Measurements from ENCODE around the gene ARHGAP25.
A peak's percentile ranks its signal among the peaks of the same experiment; 100 is the strongest.

Gene ARHGAP25

DNA sequence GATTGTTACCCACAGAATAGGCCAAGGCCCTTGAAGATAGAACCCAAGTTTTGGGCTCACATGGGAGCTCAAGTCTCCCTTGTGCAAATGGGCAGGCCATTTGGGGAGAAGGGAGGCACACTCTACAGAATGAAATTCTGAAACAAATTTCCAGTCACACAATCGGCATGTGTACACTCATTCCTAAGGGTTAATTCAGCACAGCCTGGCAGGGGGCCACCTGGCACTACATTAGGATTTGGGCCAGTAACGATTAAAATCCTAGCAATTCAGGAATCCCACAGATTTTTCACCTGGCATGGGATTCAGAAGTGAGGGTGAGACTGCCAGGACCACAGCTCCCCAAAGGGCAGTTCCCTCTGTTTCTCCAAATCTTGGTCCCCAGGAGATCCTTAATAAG lies 90.2 kb downstream of the ARHGAP25 start:
- TF ChIP-seq TEAD4 (IDR thresholded peaks at IDR 0.05) (peak; percentile 6; the same call in 1 of the 2 replicates), NFIC (IDR thresholded peaks at IDR 0.05) (peak; percentile 70)
- TF ChIP-seq, protein P1, sequence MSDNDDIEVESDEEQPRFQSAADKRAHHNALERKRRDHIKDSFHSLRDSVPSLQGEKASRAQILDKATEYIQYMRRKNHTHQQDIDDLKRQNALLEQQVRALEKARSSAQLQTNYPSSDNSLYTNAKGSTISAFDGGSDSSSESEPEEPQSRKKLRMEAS (IDR thresholded peaks at IDR 0.05): no peak

DNA sequence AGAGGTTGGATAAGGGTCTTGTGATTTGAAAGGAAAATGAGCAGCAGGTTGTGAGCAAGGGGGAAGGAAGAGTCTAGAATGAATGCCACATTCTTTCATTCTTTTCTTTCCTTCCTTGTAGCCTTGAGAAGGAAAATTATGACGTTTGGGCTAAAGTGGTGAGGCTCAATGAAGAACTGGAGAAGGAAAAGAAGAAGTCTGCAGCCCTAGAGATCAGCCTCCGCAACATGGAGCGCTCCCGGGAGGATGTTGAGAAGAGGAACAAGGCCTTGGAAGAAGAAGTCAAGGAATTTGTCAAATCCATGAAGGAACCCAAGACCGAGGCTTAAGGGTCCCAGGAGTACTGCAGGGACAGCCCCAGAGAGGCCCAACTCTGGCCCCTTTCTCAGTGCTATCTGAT lies 91.3 kb downstream of the ARHGAP25 start:
- TF ChIP-seq TAF1 (IDR thresholded peaks at IDR 0.05; ENCODE audit: low read depth) (no peak), ZBTB7A (IDR thresholded peaks at IDR 0.05; ENCODE audit: low read depth) (no peak), TCF12 (IDR thresholded peaks at IDR 0.05; ENCODE audit: low read depth) (no peak), RAD21 (IDR thresholded peaks at IDR 0.05; ENCODE audit: low read depth) (no peak), NFIC (IDR thresholded peaks at IDR 0.05) (no peak), TEAD4 (IDR thresholded peaks at IDR 0.05) (no peak), EGR1 (IDR thresholded peaks at IDR 0.05) (no peak), CEBPB (IDR thresholded peaks at IDR 0.05) (no peak), CREB1 (IDR thresholded peaks at IDR 0.05; ENCODE audit: low read depth) (no peak)
- TF ChIP-seq, protein P2, sequence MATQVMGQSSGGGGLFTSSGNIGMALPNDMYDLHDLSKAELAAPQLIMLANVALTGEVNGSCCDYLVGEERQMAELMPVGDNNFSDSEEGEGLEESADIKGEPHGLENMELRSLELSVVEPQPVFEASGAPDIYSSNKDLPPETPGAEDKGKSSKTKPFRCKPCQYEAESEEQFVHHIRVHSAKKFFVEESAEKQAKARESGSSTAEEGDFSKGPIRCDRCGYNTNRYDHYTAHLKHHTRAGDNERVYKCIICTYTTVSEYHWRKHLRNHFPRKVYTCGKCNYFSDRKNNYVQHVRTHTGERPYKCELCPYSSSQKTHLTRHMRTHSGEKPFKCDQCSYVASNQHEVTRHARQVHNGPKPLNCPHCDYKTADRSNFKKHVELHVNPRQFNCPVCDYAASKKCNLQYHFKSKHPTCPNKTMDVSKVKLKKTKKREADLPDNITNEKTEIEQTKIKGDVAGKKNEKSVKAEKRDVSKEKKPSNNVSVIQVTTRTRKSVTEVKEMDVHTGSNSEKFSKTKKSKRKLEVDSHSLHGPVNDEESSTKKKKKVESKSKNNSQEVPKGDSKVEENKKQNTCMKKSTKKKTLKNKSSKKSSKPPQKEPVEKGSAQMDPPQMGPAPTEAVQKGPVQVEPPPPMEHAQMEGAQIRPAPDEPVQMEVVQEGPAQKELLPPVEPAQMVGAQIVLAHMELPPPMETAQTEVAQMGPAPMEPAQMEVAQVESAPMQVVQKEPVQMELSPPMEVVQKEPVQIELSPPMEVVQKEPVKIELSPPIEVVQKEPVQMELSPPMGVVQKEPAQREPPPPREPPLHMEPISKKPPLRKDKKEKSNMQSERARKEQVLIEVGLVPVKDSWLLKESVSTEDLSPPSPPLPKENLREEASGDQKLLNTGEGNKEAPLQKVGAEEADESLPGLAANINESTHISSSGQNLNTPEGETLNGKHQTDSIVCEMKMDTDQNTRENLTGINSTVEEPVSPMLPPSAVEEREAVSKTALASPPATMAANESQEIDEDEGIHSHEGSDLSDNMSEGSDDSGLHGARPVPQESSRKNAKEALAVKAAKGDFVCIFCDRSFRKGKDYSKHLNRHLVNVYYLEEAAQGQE (IDR thresholded peaks at IDR 0.05; ENCODE audit: low read depth): no peak
- TF ChIP-seq, protein P1 (IDR thresholded peaks at IDR 0.05): no peak
- TF ChIP-seq, protein P3, sequence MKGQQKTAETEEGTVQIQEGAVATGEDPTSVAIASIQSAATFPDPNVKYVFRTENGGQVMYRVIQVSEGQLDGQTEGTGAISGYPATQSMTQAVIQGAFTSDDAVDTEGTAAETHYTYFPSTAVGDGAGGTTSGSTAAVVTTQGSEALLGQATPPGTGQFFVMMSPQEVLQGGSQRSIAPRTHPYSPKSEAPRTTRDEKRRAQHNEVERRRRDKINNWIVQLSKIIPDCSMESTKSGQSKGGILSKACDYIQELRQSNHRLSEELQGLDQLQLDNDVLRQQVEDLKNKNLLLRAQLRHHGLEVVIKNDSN (IDR thresholded peaks at IDR 0.05): no peak

DNA sequence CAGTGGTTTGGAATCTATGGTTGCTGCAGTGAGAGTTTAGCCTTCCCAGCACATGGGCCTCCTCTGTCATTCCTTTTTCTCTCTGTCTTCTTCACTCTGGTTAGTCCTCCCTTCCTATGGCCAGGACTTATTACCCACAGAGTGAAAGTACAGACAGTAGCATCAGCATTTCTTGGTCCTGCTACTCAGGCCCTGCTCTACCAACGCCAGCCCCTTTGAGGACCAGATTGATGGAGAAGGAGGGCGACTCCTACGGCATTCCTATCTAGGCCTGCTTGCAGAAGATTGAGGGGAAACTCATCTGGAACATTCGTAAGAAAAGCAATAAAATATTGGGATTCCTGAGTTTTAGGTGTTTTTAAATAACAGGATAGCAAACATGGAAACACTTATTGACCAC lies 93.1 kb downstream of the ARHGAP25 start:
- no peak for TF ChIP-seq CREB1 (IDR thresholded peaks at IDR 0.05; ENCODE audit: low read depth)
- no peak for TF ChIP-seq CEBPB (IDR thresholded peaks at IDR 0.05)
- no peak for TF ChIP-seq TEAD4 (IDR thresholded peaks at IDR 0.05)
- no peak for TF ChIP-seq TCF12 (IDR thresholded peaks at IDR 0.05; ENCODE audit: low read depth)
- TF ChIP-seq NFIC (IDR thresholded peaks at IDR 0.05): no peak
- TF ChIP-seq YY1 (IDR thresholded peaks at IDR 0.05; ENCODE audit: low read depth): no peak
- no peak for TF ChIP-seq ZBTB7A (IDR thresholded peaks at IDR 0.05; ENCODE audit: low read depth)
- no peak for TF ChIP-seq EP300 (IDR thresholded peaks at IDR 0.05; ENCODE audit: borderline replicate concordance)
- no peak for TF ChIP-seq TAF1 (IDR thresholded peaks at IDR 0.05; ENCODE audit: low read depth)
- TF ChIP-seq EGR1 (IDR thresholded peaks at IDR 0.05): no peak
- TF ChIP-seq, protein P1 (IDR thresholded peaks at IDR 0.05): no peak
- TF ChIP-seq, protein P2 (IDR thresholded peaks at IDR 0.05; ENCODE audit: low read depth): no peak
- no peak for TF ChIP-seq RAD21 (IDR thresholded peaks at IDR 0.05; ENCODE audit: low read depth)
- TF ChIP-seq, protein P3 (IDR thresholded peaks at IDR 0.05): no peak

DNA sequence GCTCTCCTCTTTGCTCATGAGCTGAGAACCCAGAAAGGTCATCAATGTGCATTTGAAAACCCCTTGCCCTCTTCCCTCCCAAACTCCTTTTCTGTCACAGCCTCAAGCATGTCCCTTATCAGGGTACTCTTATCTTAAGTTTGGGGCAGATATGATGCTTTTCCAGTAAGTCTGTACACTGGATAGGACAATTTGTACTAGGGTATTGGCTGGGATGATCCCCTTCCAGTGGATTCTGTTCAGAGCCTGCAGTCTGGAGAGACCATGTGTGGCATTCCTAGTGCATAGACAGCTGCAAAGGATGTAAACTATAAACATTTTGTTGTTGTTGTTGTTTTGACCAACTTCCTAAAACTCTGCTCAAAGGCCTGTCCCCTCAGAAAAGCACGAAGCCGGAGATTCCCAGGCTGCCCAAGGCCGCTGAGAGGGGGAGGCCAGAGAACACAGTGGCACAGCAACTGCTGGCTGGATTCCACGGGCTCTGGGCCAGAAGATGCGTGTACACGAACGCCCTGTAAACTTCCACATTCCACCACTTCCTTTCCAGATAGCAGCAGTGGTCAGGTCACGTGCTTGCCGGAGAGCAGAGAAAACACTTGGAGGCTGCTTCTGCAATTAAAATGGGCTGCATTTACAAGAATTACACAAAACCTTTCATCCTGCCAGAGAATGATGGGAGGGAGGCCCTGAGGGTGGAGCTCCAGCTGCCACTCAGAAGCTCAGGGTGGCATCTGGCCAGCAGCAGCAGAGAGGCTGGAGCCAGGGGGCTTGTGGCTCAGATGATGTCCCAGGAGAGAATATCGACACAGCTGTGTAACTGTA lies 94.5 kb downstream of the ARHGAP25 start:
- TF ChIP-seq NFIC (IDR thresholded peaks at IDR 0.05) (peak; percentile 94), TCF12 (IDR thresholded peaks at IDR 0.05; ENCODE audit: low read depth) (peak; percentile 54; the same call in 1 of the 2 replicates), CEBPB (IDR thresholded peaks at IDR 0.05) (peak; percentile 6; the same call in 1 of the 2 replicates), ZBTB7A (IDR thresholded peaks at IDR 0.05; ENCODE audit: low read depth) (no peak), TEAD4 (IDR thresholded peaks at IDR 0.05) (peak; percentile 80), FOXM1 (IDR thresholded peaks at IDR 0.05; ENCODE audit: borderline replicate concordance, low read depth) (no peak)
- TF ChIP-seq, protein P3 (IDR thresholded peaks at IDR 0.05): peak; percentile 86

DNA sequence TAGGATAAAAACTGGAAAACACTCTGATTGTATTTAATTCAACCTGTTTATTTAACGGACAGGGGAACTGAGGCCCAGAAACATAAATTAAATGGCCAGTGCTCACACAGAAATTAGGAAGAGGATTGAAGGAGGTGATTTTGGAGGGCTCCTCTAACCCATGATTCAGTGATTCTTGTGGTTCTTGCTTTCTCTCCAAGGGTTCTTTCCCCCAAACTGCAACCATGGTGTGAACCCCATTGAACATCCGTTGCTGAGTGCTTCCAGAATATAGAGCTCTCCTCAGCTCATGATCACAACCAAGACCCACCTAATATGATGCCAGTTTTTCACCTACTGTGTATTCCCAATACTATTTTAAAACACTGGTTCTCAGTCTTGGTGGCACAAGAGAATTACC lies 95.1 kb downstream of the ARHGAP25 start:
- TF ChIP-seq TCF12 (IDR thresholded peaks at IDR 0.05; ENCODE audit: low read depth) (no peak), YY1 (IDR thresholded peaks at IDR 0.05; ENCODE audit: low read depth) (no peak), TAF1 (IDR thresholded peaks at IDR 0.05; ENCODE audit: low read depth) (no peak), CEBPB (IDR thresholded peaks at IDR 0.05) (no peak), EP300 (IDR thresholded peaks at IDR 0.05; ENCODE audit: borderline replicate concordance) (no peak), RAD21 (IDR thresholded peaks at IDR 0.05; ENCODE audit: low read depth) (no peak), NFIC (IDR thresholded peaks at IDR 0.05) (no peak), EGR1 (IDR thresholded peaks at IDR 0.05) (no peak), FOXM1 (IDR thresholded peaks at IDR 0.05; ENCODE audit: borderline replicate concordance, low read depth) (no peak), TEAD4 (IDR thresholded peaks at IDR 0.05) (no peak), CREB1 (IDR thresholded peaks at IDR 0.05; ENCODE audit: low read depth) (no peak), ZBTB7A (IDR thresholded peaks at IDR 0.05; ENCODE audit: low read depth) (no peak)
- TF ChIP-seq, protein P1 (IDR thresholded peaks at IDR 0.05): no peak
- TF ChIP-seq, protein P2 (IDR thresholded peaks at IDR 0.05; ENCODE audit: low read depth): no peak
- TF ChIP-seq, protein P3 (IDR thresholded peaks at IDR 0.05): no peak

Measured in Ishikawa (cell line).